Body of pancreas (tissue), 4 donors: ENCODE data around the gene RREB1. TPM values are rescaled to one million over a fixed set of nuclear protein-coding genes. Genes with fewer than 3 reads are reported as not detected.
A peak's percentile ranks its signal among the peaks of the same experiment; 100 is the strongest.

Source experiments
- ATAC-seq: fragments of 150-250 bp; one replicate; pipeline ENCODE4 v1.9.1; 2016
- DNase-seq, 4 donors: peaks; one replicate each; pipeline ENCODE4 v3.0.0-alpha.2; 2019
- H3K27ac ChIP-seq, 4 donors: fragments of 200-600 bp; sonication (generic); 1 replicate in 3 of 4; 2 replicates in 1 of 4; pipeline versions ENCODE4 v1.5.1 to v1.6.1; 2016 to 2019; ENCODE audit warnings: mild to moderate bottlenecking in 1 of 4, mixed read lengths in 1 of 4, moderate library complexity in 1 of 4
- H3K27me3 ChIP-seq, 2 donors: fragments of 200-600 bp; sonication (generic); one replicate each; pipeline ENCODE4 v1.6.0; 2016; ENCODE audit warnings: mild to moderate bottlenecking in 1 of 2
- H3K36me3 ChIP-seq, 2 donors: fragments of 200-600 bp; sonication (generic); replicated peaks in 1 of 2; 2 replicates each; pipeline ENCODE4 v1.5.1; 2016; ENCODE audit warnings: low read depth in 2 of 2; ENCODE audit not compliant: insufficient read depth in 1 of 2
- H3K4me1 ChIP-seq: fragments of 200-600 bp; sonication (generic); one replicate; pipeline ENCODE4 v1.6.0; 2016
- H3K4me3 ChIP-seq, 2 donors: fragments of 200-600 bp; sonication (generic); 1 replicate in 1 of 2; 2 replicates in 1 of 2; pipeline ENCODE4 v1.5.1; 2016 to 2019
- H3K9me3 ChIP-seq, 3 donors: fragments of 200-600 bp; sonication (generic); 1 replicate in 2 of 3; 2 replicates in 1 of 3; pipeline ENCODE4 v1.5.1; 2016
- CTCF ChIP-seq, 7 experiments: fragments of 450-650 bp in 4 of 7; fragments of 200-600 bp in 3 of 7; sonication (generic) in 3 of 7; IDR thresholded peaks; one replicate each; pipeline ENCODE4 v1.5.1; 2016 to 2019; ENCODE audit warnings: antibody characterized with exemption in 7 of 7
- POLR2A ChIP-seq, 3 donors: fragments of 450-650 bp; IDR thresholded peaks; one replicate each; pipeline ENCODE4 v1.6.1; 2016; ENCODE audit warnings: antibody characterized with exemption in 3 of 3, mild to moderate bottlenecking in 2 of 3
- WGBS, 2 donors: methylation state at CpG; one replicate each; pipeline ENCODE4 v1.1.5; 2017; 5-methylcytosine and 5-hydroxymethylcytosine counted together
- intact Hi-C: fragments of 100-400 bp; cut with DNase I; formaldehyde crosslinking; loops from one replicate; pipeline ENCODE4 v1.15.1; 2023
- total RNA-seq, 2 donors: library from RNA; depleted of rRNA; stranded (reverse); fragments of >200 nt; gene quantifications; one replicate each; pipeline ENCODE4 v1.1.0, GENCODE V29; 2016

The RREB1 gene
- total RNA-seq, 2 donors from 2014 or later = 33.5 to 44.8 TPM

GRCh38 chr6:7256785-7257184, 149.0 kb downstream of the RREB1 start:
- no peak for DNase-seq
- peaks cover 0 to 3% of the 10 kb centered on the region in 2 donors for H3K36me3 ChIP-seq
- TF ChIP-seq POLR2A (IDR thresholded peaks at IDR 0.05) (no peak), CTCF (IDR thresholded peaks at IDR 0.05) (no peak)

GRCh38 chr6:7257521-7258230, 149.9 kb downstream of the RREB1 start:
- Histone ChIP-seq H3K4me1 (peaks cover 18% of the 10 kb centered on the region), H3K9me3 (no peaks in the 10 kb centered on the region), H3K27me3 (no peaks in the 10 kb centered on the region), H3K27ac (no peak overlapping the region), H3K4me3 (no peak overlapping the region), H3K36me3 (no peaks in the 10 kb centered on the region)
- WGBS, 2 donors = 92 to 95% methylated on average over 13 to 18 of the region's 18 CpGs
- ATAC-seq (no peak), DNase-seq (no peak)
- no peak for TF ChIP-seq CTCF (IDR thresholded peaks at IDR 0.05)
- no peak for TF ChIP-seq POLR2A (IDR thresholded peaks at IDR 0.05)
- intact Hi-C loops = no loop called here

More at GRCh38 chr6:7256785-7257184, 149.0 kb downstream of the RREB1 start:
- peaks cover 13% of the 10 kb centered on the region for H3K4me1 ChIP-seq
- no peaks in the 10 kb centered on the region for H3K27me3 ChIP-seq
- H3K27ac ChIP-seq = no peak overlapping the region
- 79 to 89% methylated on average over 4 of the region's 4 CpGs for WGBS, 2 donors
- no peaks in the 10 kb centered on the region for H3K9me3 ChIP-seq
- H3K4me3 ChIP-seq = no peak overlapping the region
- ATAC-seq = no peak
- intact Hi-C loops = no loop called here

GRCh38 chr6:7258231-7258763, 150.5 kb downstream of the RREB1 start:
- ATAC-seq = no peak

GRCh38 chr6:7260291-7261031, 152.7 kb downstream of the RREB1 start:
- no peak for TF ChIP-seq CTCF (IDR thresholded peaks at IDR 0.05)
- TF ChIP-seq POLR2A (IDR thresholded peaks at IDR 0.05) = no peak
- whole genome bisulfite sequencing, 2 donors = 58 to 59% methylated on average over 13 of the region's 13 CpGs

More at GRCh38 chr6:7258231-7258763, 150.5 kb downstream of the RREB1 start:
- H3K36me3 ChIP-seq = no peaks in the 10 kb centered on the region
- TF ChIP-seq CTCF (IDR thresholded peaks at IDR 0.05) = no peak
- no peak for TF ChIP-seq POLR2A (IDR thresholded peaks at IDR 0.05)
- intact Hi-C loops = no loop called here
- H3K4me3 ChIP-seq = no peak overlapping the region
- WGBS, 2 donors = 57 to 73% methylated on average over 8 to 9 of the region's 9 CpGs
- peak in 1 of 4 donors; percentile 5 for DNase-seq
- H3K4me1 ChIP-seq = peaks cover 18% of the 10 kb centered on the region
- no peak overlapping the region for H3K27ac ChIP-seq
- H3K9me3 ChIP-seq = no peaks in the 10 kb centered on the region
- no peaks in the 10 kb centered on the region for H3K27me3 ChIP-seq

More at GRCh38 chr6:7260291-7261031, 152.7 kb downstream of the RREB1 start:
- Histone ChIP-seq H3K27ac (peak overlapping the region; percentile 69 to 88 (median 84)), H3K4me1 (peaks cover 18% of the 10 kb centered on the region), H3K4me3 (no peak overlapping the region), H3K36me3 (no peaks in the 10 kb centered on the region), H3K27me3 (no peaks in the 10 kb centered on the region), H3K9me3 (no peaks in the 10 kb centered on the region)
- ATAC-seq = no peak
- intact Hi-C loops = no loop called here
- no peak for DNase-seq
